Measurements from ENCODE around the gene AGO4. TPM values are rescaled to one million over a fixed set of nuclear protein-coding genes. Genes with fewer than 3 reads are reported as not detected.

Gene AGO4
- total and polyA plus RNA-seq, 2 experiments from 2014 or later = 5.2 to 12.4 TPM

- DNase-seq (ENCODE audit: low spot score) = no peak
- Histone ChIP-seq H3K4me2 (no peak overlapping the region), H3K36me3 (replicated peaks; ENCODE audit: insufficient read depth, low read depth) (no peaks in the 10 kb centered on the region), H3K9me3 (ENCODE audit: low read depth) (no peaks in the 10 kb centered on the region), H3K4me3 (no peak overlapping the region), H3K27me3 (no peaks in the 10 kb centered on the region), H4K20me1 (ENCODE audit: insufficient read depth, poor library complexity, severe bottlenecking) (no peaks in the 10 kb centered on the region), H3K27ac (no peak overlapping the region), H3K4me1 (ENCODE audit: insufficient read depth) (no peaks in the 10 kb centered on the region), H3K79me2 (no peaks in the 10 kb centered on the region), H2AFZ (no peak overlapping the region), H3K9me2 (replicated peaks; ENCODE audit: insufficient read depth) (no peaks in the 10 kb centered on the region)
- TF ChIP-seq EZH2 (IDR thresholded peaks at IDR 0.05; ENCODE audit: borderline replicate concordance) (no peak), EZH2phosphoT487 (IDR thresholded peaks at IDR 0.05; ENCODE audit: low read depth, severe bottlenecking, unreplicated experiment) (no peak), CTCF (IDR thresholded peaks at IDR 0.05; ENCODE audit: poor library complexity) (no peak)
- WGBS (ENCODE audit: low lambda C conversion rate, missing lambda C conversion rate) = 74% methylated on average over 1 of the region's 1 CpG
Measured at GRCh38 chr1:35825255-35825654, 17.4 kb downstream of the AGO4 start.

GRCh38 chr1:35832276-35832905 is 24.6 kb downstream of the AGO4 start:
- peaks cover 6% of the 10 kb centered on the region for H3K36me3 ChIP-seq (replicated peaks; ENCODE audit: insufficient read depth, low read depth)

GRCh38 chr1:35833395-35833794 is 25.6 kb downstream of the AGO4 start:
- H3K9me2 ChIP-seq (replicated peaks; ENCODE audit: insufficient read depth) = no peaks in the 10 kb centered on the region
- no peaks in the 10 kb centered on the region for H3K79me2 ChIP-seq
- no peaks in the 10 kb centered on the region for H3K4me1 ChIP-seq (ENCODE audit: insufficient read depth)
- H4K20me1 ChIP-seq (ENCODE audit: insufficient read depth, poor library complexity, severe bottlenecking) = no peaks in the 10 kb centered on the region
- no peak overlapping the region for H3K27ac ChIP-seq
- H3K9me3 ChIP-seq (ENCODE audit: low read depth) = no peaks in the 10 kb centered on the region
- H3K36me3 ChIP-seq (replicated peaks; ENCODE audit: insufficient read depth, low read depth) = peaks cover 6% of the 10 kb centered on the region
- no peak for DNase-seq (ENCODE audit: low spot score)
- TF ChIP-seq CTCF (IDR thresholded peaks at IDR 0.05; ENCODE audit: poor library complexity) = no peak
- no peak for TF ChIP-seq EZH2 (IDR thresholded peaks at IDR 0.05; ENCODE audit: borderline replicate concordance)
- no peak for TF ChIP-seq EZH2phosphoT487 (IDR thresholded peaks at IDR 0.05; ENCODE audit: low read depth, severe bottlenecking, unreplicated experiment)
- H3K27me3 ChIP-seq = no peaks in the 10 kb centered on the region
- H2AFZ ChIP-seq = no peak overlapping the region
- no peak overlapping the region for H3K4me2 ChIP-seq
- H3K4me3 ChIP-seq = no peak overlapping the region
- 95% methylated on average over 2 of the region's 2 CpGs for WGBS (ENCODE audit: low lambda C conversion rate, missing lambda C conversion rate)

More at GRCh38 chr1:35832276-35832905, 24.6 kb downstream of the AGO4 start:
- 93% methylated on average over 2 of the region's 2 CpGs for WGBS (ENCODE audit: low lambda C conversion rate, missing lambda C conversion rate)
- DNase-seq (ENCODE audit: low spot score) = no peak
- Histone ChIP-seq H3K9me3 (ENCODE audit: low read depth) (no peaks in the 10 kb centered on the region), H4K20me1 (ENCODE audit: insufficient read depth, poor library complexity, severe bottlenecking) (no peaks in the 10 kb centered on the region), H3K4me3 (no peak overlapping the region), H3K9me2 (replicated peaks; ENCODE audit: insufficient read depth) (no peaks in the 10 kb centered on the region), H2AFZ (no peak overlapping the region), H3K4me2 (no peak overlapping the region), H3K4me1 (ENCODE audit: insufficient read depth) (no peaks in the 10 kb centered on the region), H3K27ac (no peak overlapping the region), H3K27me3 (no peaks in the 10 kb centered on the region), H3K79me2 (no peaks in the 10 kb centered on the region)
- TF ChIP-seq CTCF (IDR thresholded peaks at IDR 0.05; ENCODE audit: poor library complexity) (no peak), EZH2 (IDR thresholded peaks at IDR 0.05; ENCODE audit: borderline replicate concordance) (no peak), EZH2phosphoT487 (IDR thresholded peaks at IDR 0.05; ENCODE audit: low read depth, severe bottlenecking, unreplicated experiment) (no peak)

All from hepatocyte (in vitro differentiated cells).